Measurements from ENCODE around the gene FNIP1.

DNA sequence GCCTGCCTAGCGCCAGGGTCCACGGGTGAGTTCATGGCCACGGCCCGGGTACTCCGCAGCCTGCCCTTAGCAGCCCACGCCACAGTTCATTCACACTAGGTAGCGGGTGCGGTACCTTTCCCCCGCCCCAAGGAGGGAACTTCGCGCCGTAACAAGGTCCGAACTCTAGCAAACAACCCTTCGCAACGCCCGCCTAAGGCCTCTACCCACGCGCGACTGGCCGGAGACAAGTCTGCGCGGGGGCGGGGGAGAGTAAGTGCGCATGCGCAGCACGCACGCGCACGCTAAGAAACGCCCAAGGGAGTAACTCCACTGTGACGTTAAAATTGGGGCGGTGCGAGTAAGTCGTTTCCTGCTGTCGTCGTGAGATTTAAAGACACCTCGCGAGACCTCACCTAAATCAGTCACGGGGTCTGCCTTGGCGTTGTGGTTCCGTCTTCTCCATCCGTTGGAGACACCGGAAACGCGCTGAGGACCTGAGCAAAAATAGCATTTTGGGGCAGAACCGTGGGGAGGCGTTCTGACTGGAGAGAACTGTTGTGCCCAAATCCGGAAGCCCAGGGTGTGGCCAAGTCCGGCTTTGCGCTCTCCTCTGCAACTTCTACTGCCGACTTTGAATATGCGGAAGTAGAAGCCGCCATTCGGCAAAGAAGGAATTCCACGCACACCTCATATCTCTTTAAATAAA is 161.7 kb downstream of the FNIP1 start, which contains the start of gene RAPGEF6:
- peak; percentile 95 for TF ChIP-seq POLR2AphosphoS5 (IDR thresholded peaks at IDR 0.05; ENCODE audit: low read depth)
- TF ChIP-seq, protein P1, sequence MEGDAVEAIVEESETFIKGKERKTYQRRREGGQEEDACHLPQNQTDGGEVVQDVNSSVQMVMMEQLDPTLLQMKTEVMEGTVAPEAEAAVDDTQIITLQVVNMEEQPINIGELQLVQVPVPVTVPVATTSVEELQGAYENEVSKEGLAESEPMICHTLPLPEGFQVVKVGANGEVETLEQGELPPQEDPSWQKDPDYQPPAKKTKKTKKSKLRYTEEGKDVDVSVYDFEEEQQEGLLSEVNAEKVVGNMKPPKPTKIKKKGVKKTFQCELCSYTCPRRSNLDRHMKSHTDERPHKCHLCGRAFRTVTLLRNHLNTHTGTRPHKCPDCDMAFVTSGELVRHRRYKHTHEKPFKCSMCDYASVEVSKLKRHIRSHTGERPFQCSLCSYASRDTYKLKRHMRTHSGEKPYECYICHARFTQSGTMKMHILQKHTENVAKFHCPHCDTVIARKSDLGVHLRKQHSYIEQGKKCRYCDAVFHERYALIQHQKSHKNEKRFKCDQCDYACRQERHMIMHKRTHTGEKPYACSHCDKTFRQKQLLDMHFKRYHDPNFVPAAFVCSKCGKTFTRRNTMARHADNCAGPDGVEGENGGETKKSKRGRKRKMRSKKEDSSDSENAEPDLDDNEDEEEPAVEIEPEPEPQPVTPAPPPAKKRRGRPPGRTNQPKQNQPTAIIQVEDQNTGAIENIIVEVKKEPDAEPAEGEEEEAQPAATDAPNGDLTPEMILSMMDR (conservative IDR thresholded peaks at IDR 0.05; ENCODE audit: low read depth in 2 of 2): no peak
- peak; percentile 63; the same call in 1 of the 2 replicates for TF ChIP-seq ETS1 (IDR thresholded peaks at IDR 0.05)
- TF ChIP-seq EZH2 (IDR thresholded peaks at IDR 0.05; ENCODE audit: low read depth, unreplicated experiment): no peak
- TF ChIP-seq EZH2phosphoT487 (IDR thresholded peaks at IDR 0.05; ENCODE audit: unreplicated experiment): no peak
- no peak for TF ChIP-seq STAT1 (IDR thresholded peaks at IDR 0.05; ENCODE audit: unreplicated experiment)
- TF ChIP-seq REST (IDR thresholded peaks at IDR 0.05; ENCODE audit: unreplicated experiment): no peak

Data from GM23338 (cell line).